ENCODE measurements around the gene MST1R. TPM values are rescaled to one million over a fixed set of nuclear protein-coding genes. Genes with fewer than 3 reads are reported as not detected.
A peak's percentile ranks its signal among the peaks of the same experiment; 100 is the strongest.

Gene MST1R
- total and polyA plus RNA-seq, 9 donors, result 1.2 to 5.0 (median 3.1) TPM

- DNase-seq, result no peak
- no peak overlapping the region for H3K27ac ChIP-seq (ENCODE audit: low read length)
- peaks cover 27% of the 10 kb centered on the region for H3K4me1 ChIP-seq (ENCODE audit: control insufficient read depth, insufficient read depth, low read length)
- 81% methylated on average over 2 of the region's 7 CpGs for WGBS (ENCODE audit: insufficient coverage)
- H3K4me3 ChIP-seq (ENCODE audit: low read length), result no peak overlapping the region
- no peaks in the 10 kb centered on the region for H3K27me3 ChIP-seq (ENCODE audit: control insufficient read depth, insufficient read depth, low read length)
- no peaks in the 10 kb centered on the region for H3K9me3 ChIP-seq (replicated peaks; ENCODE audit: control insufficient read depth, low read depth, low read length)
- H3K36me3 ChIP-seq (ENCODE audit: control insufficient read depth, insufficient read depth, low read length), result peaks cover 30% of the 10 kb centered on the region
Observed at GRCh38 chr3:49841806-49842205, 61.9 kb downstream of the MST1R start.

GRCh38 chr3:49841126-49841696, 62.5 kb downstream of the MST1R start:
- H3K4me1 ChIP-seq (ENCODE audit: control insufficient read depth, insufficient read depth, low read length), result peaks cover 27% of the 10 kb centered on the region
- peak overlapping the region; percentile 75 for H3K27ac ChIP-seq (ENCODE audit: low read length)
- no peaks in the 10 kb centered on the region for H3K9me3 ChIP-seq (replicated peaks; ENCODE audit: control insufficient read depth, low read depth, low read length)
- H3K27me3 ChIP-seq (ENCODE audit: control insufficient read depth, insufficient read depth, low read length), result no peaks in the 10 kb centered on the region
- peaks cover 34% of the 10 kb centered on the region for H3K36me3 ChIP-seq (ENCODE audit: control insufficient read depth, insufficient read depth, low read length)
- no peak overlapping the region for H3K4me3 ChIP-seq (ENCODE audit: low read length)
- DNase-seq, result peak; percentile 39

- H3K4me1 ChIP-seq (ENCODE audit: control insufficient read depth, insufficient read depth, low read length), result peaks cover 27% of the 10 kb centered on the region
- H3K27me3 ChIP-seq (ENCODE audit: control insufficient read depth, insufficient read depth, low read length), result no peaks in the 10 kb centered on the region
- DNase-seq, result peak; percentile 95
- H3K9me3 ChIP-seq (replicated peaks; ENCODE audit: control insufficient read depth, low read depth, low read length), result no peaks in the 10 kb centered on the region
- 0% methylated on average over 1 of the region's 2 CpGs for WGBS (ENCODE audit: insufficient coverage)
- H3K4me3 ChIP-seq (ENCODE audit: low read length), result no peak overlapping the region
- peaks cover 28% of the 10 kb centered on the region for H3K36me3 ChIP-seq (ENCODE audit: control insufficient read depth, insufficient read depth, low read length)
- peak overlapping the region; percentile 75 for H3K27ac ChIP-seq (ENCODE audit: low read length)
Observed at GRCh38 chr3:49840388-49840787, 63.3 kb downstream of the MST1R start.

DNA sequence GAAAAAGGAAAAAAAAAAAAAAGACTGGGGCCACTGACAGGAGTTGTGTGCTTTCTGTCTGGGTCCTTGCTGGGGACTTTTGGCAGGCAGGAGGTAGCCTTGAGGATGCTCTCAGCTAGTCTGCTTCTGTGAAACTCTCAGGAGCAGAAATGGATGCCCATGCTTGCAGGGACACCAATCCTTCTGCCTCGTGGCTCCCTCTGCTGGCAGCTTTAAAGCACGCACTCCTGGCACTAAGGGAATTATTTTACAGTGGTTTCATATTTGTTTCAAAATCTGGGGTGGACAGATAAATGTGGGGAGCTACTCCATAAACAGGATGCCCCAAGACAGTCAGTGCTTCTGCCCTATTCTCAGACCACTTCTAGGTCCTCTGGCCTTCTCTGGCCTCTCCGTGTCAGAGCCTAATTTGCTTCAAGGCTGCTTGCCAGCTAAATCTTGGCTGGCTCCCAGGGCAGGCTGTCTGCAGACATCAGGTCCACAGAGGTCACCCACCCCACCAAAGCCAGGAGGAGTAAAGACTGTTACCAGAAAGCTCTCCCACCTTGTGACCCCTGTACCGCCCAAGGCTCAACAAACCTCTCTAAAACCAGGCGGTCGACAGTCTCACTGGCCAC, 64.4 kb downstream of the MST1R start:
- no peaks in the 10 kb centered on the region for H3K9me3 ChIP-seq (replicated peaks; ENCODE audit: control insufficient read depth, low read depth, low read length)
- peak; percentile 93 for DNase-seq
- peaks cover 23% of the 10 kb centered on the region for H3K36me3 ChIP-seq (ENCODE audit: control insufficient read depth, insufficient read depth, low read length)
- H3K27me3 ChIP-seq (ENCODE audit: control insufficient read depth, insufficient read depth, low read length), result no peaks in the 10 kb centered on the region
- peaks cover 27% of the 10 kb centered on the region for H3K4me1 ChIP-seq (ENCODE audit: control insufficient read depth, insufficient read depth, low read length)
- peak overlapping the region; percentile 71 for H3K27ac ChIP-seq (ENCODE audit: low read length)
- WGBS (ENCODE audit: insufficient coverage), result 29% methylated on average over 5 of the region's 6 CpGs
- no peak overlapping the region for H3K4me3 ChIP-seq (ENCODE audit: low read length)

Other genes starting within 250 kb of the MST1R start
- 56.6 TPM for gene APEH, start 229.5 kb downstream of the MST1R start, total RNA-seq
- 10 to 100 TPM; 53.6 to 71.3 (median 61.5) TPM for gene APEH, start 229.5 kb downstream of the MST1R start, polyA plus RNA-seq (ENCODE audit: insufficient read depth in 1 of 8, insufficient read length in 8 of 8, low replicate concordance in 1 of 8)
- gene MST1, start 214.4 kb downstream of the MST1R start, total RNA-seq, result 7.0 TPM
- 10 to 100 TPM in 3 of 8 donors, 1 to 10 TPM in 5; 7.1 to 30.3 (median 9.8) TPM for gene MST1, start 214.4 kb downstream of the MST1R start, polyA plus RNA-seq (ENCODE audit: insufficient read depth in 1 of 8, insufficient read length in 8 of 8, low replicate concordance in 1 of 8)
- gene RNF123, start 214.3 kb downstream of the MST1R start, total RNA-seq, result 20.4 TPM
- gene RNF123, start 214.3 kb downstream of the MST1R start, polyA plus RNA-seq (ENCODE audit: insufficient read depth in 1 of 8, insufficient read length in 8 of 8, low replicate concordance in 1 of 8), result 10 to 100 TPM; 32.2 to 46.5 (median 37.0) TPM
- 1.2 TPM for gene AMIGO3, start 184.2 kb downstream of the MST1R start, total RNA-seq
- 1 to 10 TPM; 1.6 to 3.8 (median 3.3) TPM for gene AMIGO3, start 184.2 kb downstream of the MST1R start, polyA plus RNA-seq (ENCODE audit: insufficient read depth in 1 of 8, insufficient read length in 8 of 8, low replicate concordance in 1 of 8)
- 12.2 TPM for gene GMPPB, start 179.9 kb downstream of the MST1R start, total RNA-seq
- 10 to 100 TPM; 11.1 to 15.3 (median 12.7) TPM for gene GMPPB, start 179.9 kb downstream of the MST1R start, polyA plus RNA-seq (ENCODE audit: insufficient read depth in 1 of 8, insufficient read length in 8 of 8, low replicate concordance in 1 of 8)
- gene IP6K1, start 117.3 kb downstream of the MST1R start, total RNA-seq, result 12.6 TPM
- gene IP6K1, start 117.3 kb downstream of the MST1R start, polyA plus RNA-seq (ENCODE audit: insufficient read depth in 1 of 8, insufficient read length in 8 of 8, low replicate concordance in 1 of 8), result 10 to 100 TPM; 18.5 to 27.2 (median 23.7) TPM
- not detected for gene CDHR4, start 104.0 kb downstream of the MST1R start, total RNA-seq
- gene CDHR4, start 104.0 kb downstream of the MST1R start, polyA plus RNA-seq (ENCODE audit: insufficient read depth in 1 of 8, insufficient read length in 8 of 8, low replicate concordance in 1 of 8), result under 1 TPM in 6 of 8 donors, not detected in 2; 0.06 to 0.52 (median 0.15) TPM
- 13.2 TPM for gene INKA1, start 100.6 kb downstream of the MST1R start, total RNA-seq
- gene INKA1, start 100.6 kb downstream of the MST1R start, polyA plus RNA-seq (ENCODE audit: insufficient read depth in 1 of 8, insufficient read length in 8 of 8, low replicate concordance in 1 of 8), result 10 to 100 TPM in 5 of 8 donors, 1 to 10 TPM in 3; 8.2 to 17.6 (median 10.9) TPM
- 23.3 TPM for gene UBA7, start 89.9 kb downstream of the MST1R start, total RNA-seq
- 10 to 100 TPM; 19.8 to 31.6 (median 23.6) TPM for gene UBA7, start 89.9 kb downstream of the MST1R start, polyA plus RNA-seq (ENCODE audit: insufficient read depth in 1 of 8, insufficient read length in 8 of 8, low replicate concordance in 1 of 8)
- 4.5 TPM for gene TRAIP, start 47.3 kb downstream of the MST1R start, total RNA-seq
- 1 to 10 TPM; 3.8 to 6.7 (median 5.4) TPM for gene TRAIP, start 47.3 kb downstream of the MST1R start, polyA plus RNA-seq (ENCODE audit: insufficient read depth in 1 of 8, insufficient read length in 8 of 8, low replicate concordance in 1 of 8)
- gene CAMKV, start 34.0 kb downstream of the MST1R start, total RNA-seq, result 0.22 TPM
- 1 to 10 TPM in 2 of 8 donors, under 1 TPM in 6; 0.08 to 2.1 (median 0.57) TPM for gene CAMKV, start 34.0 kb downstream of the MST1R start, polyA plus RNA-seq (ENCODE audit: insufficient read depth in 1 of 8, insufficient read length in 8 of 8, low replicate concordance in 1 of 8)
- 5.3 TPM for gene MON1A, start 25.9 kb upstream of the MST1R start, total RNA-seq
- gene MON1A, start 25.9 kb upstream of the MST1R start, polyA plus RNA-seq (ENCODE audit: insufficient read depth in 1 of 8, insufficient read length in 8 of 8, low replicate concordance in 1 of 8), result 1 to 10 TPM; 6.7 to 8.4 (median 7.2) TPM
- gene RBM6, start 36.3 kb upstream of the MST1R start, total RNA-seq, result 58.9 TPM
- gene RBM6, start 36.3 kb upstream of the MST1R start, polyA plus RNA-seq (ENCODE audit: insufficient read depth in 1 of 8, insufficient read length in 8 of 8, low replicate concordance in 1 of 8), result 10 to 100 TPM; 61.3 to 87.9 (median 72.8) TPM
- 161 TPM for gene RBM5, start 185.0 kb upstream of the MST1R start, total RNA-seq
- 100 to 1,000 TPM; 126 to 206 (median 157) TPM for gene RBM5, start 185.0 kb upstream of the MST1R start, polyA plus RNA-seq (ENCODE audit: insufficient read depth in 1 of 8, insufficient read length in 8 of 8, low replicate concordance in 1 of 8)

All from muscle of leg (tissue), 11 donors.